ENCODE data around the gene CMTM5.
"Not testable (repeated sequence)": the region's sequence is repeated elsewhere in the genome, so short reads cannot be mapped to it uniquely, and the experiment has no call there.

The CMTM5 gene

GRCh38 chr14:23379366-23380196 is 2.7 kb downstream of the CMTM5 start:
- peak; percentile 71 for DNase-seq

GRCh38 chr14:23380197-23380914 is 3.5 kb downstream of the CMTM5 start:
- DNase-seq = no peak

- DNase-seq = no peak
Observed at GRCh38 chr14:23380976-23381375, 4.1 kb downstream of the CMTM5 start.

GRCh38 chr14:23381871-23382270 is 5.0 kb downstream of the CMTM5 start:
- DNase-seq = no peak

- no peak for DNase-seq
Observed at GRCh38 chr14:23382276-23382675, 5.4 kb downstream of the CMTM5 start.

GRCh38 chr14:23382731-23383440 is 6.0 kb downstream of the CMTM5 start:
- no peak for DNase-seq

GRCh38 chr14:23384364-23385080 is 7.7 kb downstream of the CMTM5 start:
- no peak for DNase-seq

GRCh38 chr14:23385244-23385641 is 8.4 kb downstream of the CMTM5 start:
- no peak for DNase-seq

GRCh38 chr14:23385642-23386265 is 8.9 kb downstream of the CMTM5 start:
- no peak for DNase-seq

- not testable (repeated sequence) for DNase-seq
Observed at GRCh38 chr14:23386266-23386657, 9.4 kb downstream of the CMTM5 start.

GRCh38 chr14:23386999-23387398 is 10.2 kb downstream of the CMTM5 start:
- no peak for DNase-seq

- no peak for DNase-seq
Observed at GRCh38 chr14:23387916-23388882, 11.4 kb downstream of the CMTM5 start.

- DNase-seq = no peak
Observed at GRCh38 chr14:23388996-23389395, 12.2 kb downstream of the CMTM5 start.

- no peak for DNase-seq
Observed at GRCh38 chr14:23389396-23389795, 12.6 kb downstream of the CMTM5 start.

GRCh38 chr14:23389871-23390270 is 13.0 kb downstream of the CMTM5 start:
- not testable (repeated sequence) for DNase-seq

GRCh38 chr14:23392613-23393012 is 15.8 kb downstream of the CMTM5 start:
- DNase-seq = no peak

- no peak for DNase-seq
Observed at GRCh38 chr14:23396126-23396525, 19.3 kb downstream of the CMTM5 start.

- no peak for DNase-seq
Observed at GRCh38 chr14:23396781-23397407, 20.0 kb downstream of the CMTM5 start.

- no peak for DNase-seq
Observed at GRCh38 chr14:23398348-23398747, 21.5 kb downstream of the CMTM5 start.

- no peak for DNase-seq
Observed at GRCh38 chr14:23399136-23399535, 22.3 kb downstream of the CMTM5 start.

- DNase-seq = no peak
Observed at GRCh38 chr14:23399591-23399990, 22.7 kb downstream of the CMTM5 start.
